Measurements from ENCODE around the gene CAPN11.

DNA sequence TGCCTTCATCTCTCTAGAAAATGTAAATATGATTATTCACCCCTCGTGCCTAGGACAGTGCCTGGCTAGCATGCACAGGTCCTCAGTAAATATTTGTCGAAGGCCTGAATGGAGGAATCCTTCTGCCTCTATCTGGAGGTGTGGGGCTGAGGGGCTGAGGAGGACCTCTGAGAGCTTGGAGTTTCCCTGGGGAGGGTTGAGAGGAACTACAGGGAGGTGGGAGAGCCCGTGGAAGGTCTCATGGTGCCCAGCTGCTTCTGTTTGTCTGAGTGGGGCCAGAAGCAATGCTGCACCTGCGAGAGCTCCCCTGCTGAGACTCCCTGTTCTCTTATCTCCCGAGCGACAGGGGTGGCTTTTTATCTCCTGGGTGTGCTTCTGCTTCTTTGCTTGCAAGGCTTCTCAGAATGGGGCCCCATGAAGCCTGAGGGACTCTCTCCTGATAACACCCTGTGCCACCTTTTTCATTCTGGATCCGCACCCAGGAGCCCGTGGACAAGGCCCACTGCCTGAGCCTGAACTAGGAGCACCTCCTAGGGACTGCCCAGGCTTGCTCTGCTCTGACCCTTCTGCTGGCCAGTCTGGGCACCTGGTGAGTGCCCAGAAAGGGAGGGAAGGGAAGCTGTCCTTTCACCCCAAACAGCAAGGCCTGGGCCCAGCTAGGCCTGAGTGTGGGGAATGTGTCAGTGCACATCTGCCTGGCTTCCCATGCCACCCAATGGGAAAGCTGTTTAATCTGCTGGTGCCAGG, 67.1 kb downstream of the CAPN11 start:
- TF ChIP-seq, protein P1, sequence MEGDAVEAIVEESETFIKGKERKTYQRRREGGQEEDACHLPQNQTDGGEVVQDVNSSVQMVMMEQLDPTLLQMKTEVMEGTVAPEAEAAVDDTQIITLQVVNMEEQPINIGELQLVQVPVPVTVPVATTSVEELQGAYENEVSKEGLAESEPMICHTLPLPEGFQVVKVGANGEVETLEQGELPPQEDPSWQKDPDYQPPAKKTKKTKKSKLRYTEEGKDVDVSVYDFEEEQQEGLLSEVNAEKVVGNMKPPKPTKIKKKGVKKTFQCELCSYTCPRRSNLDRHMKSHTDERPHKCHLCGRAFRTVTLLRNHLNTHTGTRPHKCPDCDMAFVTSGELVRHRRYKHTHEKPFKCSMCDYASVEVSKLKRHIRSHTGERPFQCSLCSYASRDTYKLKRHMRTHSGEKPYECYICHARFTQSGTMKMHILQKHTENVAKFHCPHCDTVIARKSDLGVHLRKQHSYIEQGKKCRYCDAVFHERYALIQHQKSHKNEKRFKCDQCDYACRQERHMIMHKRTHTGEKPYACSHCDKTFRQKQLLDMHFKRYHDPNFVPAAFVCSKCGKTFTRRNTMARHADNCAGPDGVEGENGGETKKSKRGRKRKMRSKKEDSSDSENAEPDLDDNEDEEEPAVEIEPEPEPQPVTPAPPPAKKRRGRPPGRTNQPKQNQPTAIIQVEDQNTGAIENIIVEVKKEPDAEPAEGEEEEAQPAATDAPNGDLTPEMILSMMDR (conservative IDR thresholded peaks at IDR 0.05; ENCODE audit: low read depth, low read length): no peak
- TF ChIP-seq EZH2 (IDR thresholded peaks at IDR 0.05; ENCODE audit: low read length, unreplicated experiment): no peak
